Dendritic cell treated with granulocyte-macrophage colony-stimulating factor and Interleukin-4, amounts not matched to agents 40 ng/mL and 50 ng/mL, for 4 days (primary cell): ENCODE data around the gene NELFCD.
A peak's percentile ranks its signal among the peaks of the same experiment; 100 is the strongest.

Source experiments
- H3K27ac Mint-ChIP-seq: one replicate; pipeline ENCODE4 v1.8.0; 2022; ENCODE audit warnings: mild to moderate bottlenecking, mixed read lengths
- H3K27me3 Mint-ChIP-seq: one replicate; pipeline ENCODE4 v1.8.0; 2022; ENCODE audit warnings: mild to moderate bottlenecking, mixed read lengths
- H3K36me3 Mint-ChIP-seq: one replicate; pipeline ENCODE4 v1.8.0; 2022; ENCODE audit warnings: low read depth, mixed read lengths
- H3K4me1 Mint-ChIP-seq: one replicate; pipeline ENCODE4 v1.8.0; 2022; ENCODE audit warnings: low read depth, mixed read lengths
- H3K4me3 Mint-ChIP-seq: one replicate; pipeline ENCODE4 v1.8.0; 2022; ENCODE audit warnings: mild to moderate bottlenecking, moderate library complexity, mixed read lengths
- H3K9me3 Mint-ChIP-seq: one replicate; pipeline ENCODE4 v1.8.0; 2022; ENCODE audit warnings: mixed read lengths
- intact Hi-C: fragments of 100-400 bp; cut with micrococcal nuclease; formaldehyde crosslinking; loops from one replicate; pipeline ENCODE4 v1.15.0; 2022

NELFCD gene

DNA sequence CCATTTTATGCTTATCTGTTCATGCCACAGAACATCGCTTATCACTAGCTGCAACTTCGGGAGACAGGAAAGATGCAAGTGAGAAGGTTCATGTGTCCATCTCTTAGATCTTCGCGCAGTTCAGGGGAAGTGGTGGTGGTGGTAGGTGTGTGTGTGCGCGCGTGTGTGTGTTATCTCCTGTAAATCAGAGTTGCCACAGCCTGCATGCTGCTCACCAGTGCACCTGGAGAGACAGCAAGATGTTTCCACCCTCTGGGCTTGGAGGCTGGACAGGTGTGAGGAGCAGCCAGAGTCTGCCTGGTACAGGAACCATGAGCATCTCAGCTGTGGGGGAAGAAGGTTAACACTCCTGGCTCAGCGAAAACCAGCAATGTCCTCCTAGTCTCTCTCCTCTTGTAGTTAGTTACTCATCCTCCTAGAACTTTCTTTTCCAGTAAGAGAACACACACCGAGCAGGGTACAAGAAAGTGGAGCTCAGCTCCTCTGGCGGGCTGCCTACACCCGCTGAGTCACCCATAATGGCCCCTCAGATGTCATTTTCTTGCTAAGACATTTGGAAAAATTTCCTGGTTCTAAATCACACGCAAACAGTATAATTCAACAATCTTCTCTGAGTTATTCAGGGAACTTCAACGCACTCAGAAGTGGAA lies 33.0 kb downstream of the NELFCD start:
- intact Hi-C loops = no loop called here
- H3K4me3 Mint-ChIP-seq = peak overlapping the region; percentile 5

DNA sequence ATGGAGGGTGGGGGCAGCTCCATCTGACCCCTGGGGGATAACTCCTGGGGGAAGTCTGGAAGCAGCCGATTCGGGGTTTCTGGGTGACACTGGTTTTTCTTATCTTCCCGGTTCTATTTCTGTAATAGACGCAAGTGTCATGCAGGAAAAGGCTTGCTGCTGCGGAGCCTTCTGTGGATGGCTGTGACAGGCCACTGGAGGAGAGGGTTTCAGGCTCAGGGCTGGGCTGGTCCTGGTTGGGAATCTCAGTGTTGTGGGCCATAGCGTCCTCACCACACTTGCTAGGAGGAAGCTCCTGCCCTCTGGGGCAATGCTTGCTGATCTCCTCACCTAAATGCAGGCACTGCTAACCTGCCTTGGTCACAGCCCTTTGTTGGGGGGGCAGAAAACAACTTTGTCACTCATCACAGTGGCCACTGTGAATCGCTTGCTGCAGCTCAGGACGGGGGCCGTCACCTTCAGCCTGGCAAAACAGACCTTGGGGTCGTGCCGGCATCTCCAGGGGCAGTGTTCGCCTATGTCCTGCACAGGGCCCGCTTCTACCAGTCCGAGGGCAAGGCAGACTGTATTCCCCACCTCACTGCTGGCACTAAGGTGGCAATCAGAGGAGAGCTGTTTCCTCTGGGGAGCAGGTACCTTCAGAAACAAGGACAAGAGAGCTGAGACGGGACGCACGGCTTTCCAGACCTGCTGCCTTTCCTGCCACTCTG lies 33.8 kb downstream of the NELFCD start:
- H3K4me1 Mint-ChIP-seq = peaks cover 88% of the 10 kb centered on the region
- peak overlapping the region; percentile 90 for H3K27ac Mint-ChIP-seq
- no peaks in the 10 kb centered on the region for H3K9me3 Mint-ChIP-seq
- H3K36me3 Mint-ChIP-seq = peaks cover 45% of the 10 kb centered on the region
- intact Hi-C loops = no loop called here
- H3K4me3 Mint-ChIP-seq = no peak overlapping the region
- H3K27me3 Mint-ChIP-seq = peaks cover 6% of the 10 kb centered on the region

More for the DNA sequence above, 33.0 kb downstream of the NELFCD start:
- peaks cover 90% of the 10 kb centered on the region for H3K4me1 Mint-ChIP-seq
- H3K36me3 Mint-ChIP-seq = peaks cover 42% of the 10 kb centered on the region
- H3K27me3 Mint-ChIP-seq = peaks cover 6% of the 10 kb centered on the region
- peak overlapping the region; percentile 90 for H3K27ac Mint-ChIP-seq
- no peaks in the 10 kb centered on the region for H3K9me3 Mint-ChIP-seq

DNA sequence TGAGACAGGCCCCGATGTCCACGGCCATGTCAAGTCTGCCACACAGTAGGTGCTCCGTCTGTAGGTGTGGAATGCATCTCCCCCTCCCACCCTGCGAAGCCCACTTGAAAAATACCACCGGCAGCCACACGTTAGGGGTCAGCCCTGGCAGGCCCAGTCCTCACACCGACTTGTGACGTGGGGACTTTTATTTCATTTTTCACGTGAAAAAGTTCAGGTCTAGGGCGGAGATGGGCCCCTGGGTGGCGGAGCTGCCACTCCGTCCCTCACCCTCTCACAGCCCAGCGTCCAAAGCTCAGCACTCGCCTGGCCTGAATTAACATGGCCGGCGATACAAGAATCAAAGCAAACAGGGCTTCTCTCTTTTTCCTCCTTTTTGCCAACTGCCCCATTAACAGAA lies 34.4 kb downstream of the NELFCD start:
- no peaks in the 10 kb centered on the region for H3K9me3 Mint-ChIP-seq
- peaks cover 82% of the 10 kb centered on the region for H3K4me1 Mint-ChIP-seq
- peak overlapping the region; percentile 61 for H3K27ac Mint-ChIP-seq
- peaks cover 6% of the 10 kb centered on the region for H3K27me3 Mint-ChIP-seq
- H3K4me3 Mint-ChIP-seq = no peak overlapping the region
- peaks cover 46% of the 10 kb centered on the region for H3K36me3 Mint-ChIP-seq
- intact Hi-C loops = no loop called here

DNA sequence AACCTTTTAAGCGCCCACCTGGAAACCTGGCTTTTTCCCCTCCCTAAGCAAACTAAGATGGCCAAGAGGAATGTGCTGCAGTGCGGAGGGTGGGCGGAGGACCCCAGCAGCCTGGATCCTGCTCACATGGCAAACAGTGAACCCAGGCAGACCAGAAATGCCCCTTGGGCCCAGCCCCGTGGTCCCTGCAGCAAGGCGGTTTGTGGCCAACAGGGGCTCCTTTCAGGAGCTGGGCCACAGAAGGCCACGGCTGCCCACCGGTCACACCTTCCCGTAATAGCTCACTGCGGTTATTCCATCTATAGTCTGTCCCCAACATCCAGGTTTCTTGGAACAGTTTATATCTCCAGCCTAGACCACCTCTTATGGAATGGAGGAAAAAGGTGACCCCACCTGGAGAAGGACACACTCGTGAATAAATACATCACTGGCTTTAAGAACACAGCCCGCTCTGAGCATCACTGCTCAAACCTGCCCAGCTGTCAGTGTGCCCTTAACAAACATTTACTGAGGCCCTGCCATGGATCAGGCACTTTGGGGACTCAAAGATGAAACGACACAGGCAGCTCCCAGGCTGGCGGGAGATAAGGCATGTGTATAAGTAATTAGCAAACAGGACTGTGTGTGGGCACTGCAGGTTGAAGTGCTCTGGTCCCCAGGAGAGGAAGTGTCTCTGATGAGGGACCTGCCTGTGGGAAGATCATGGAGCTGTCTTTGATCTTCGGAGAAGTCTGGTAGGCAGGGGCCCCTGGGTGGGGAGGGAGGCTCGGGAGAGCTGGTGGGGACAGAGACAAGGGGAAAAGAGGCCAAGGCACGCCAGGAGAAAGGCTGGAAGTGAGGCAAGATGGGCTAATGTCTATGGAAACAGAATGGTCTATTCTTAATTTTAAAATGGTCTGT lies 35.0 kb downstream of the NELFCD start:
- H3K27ac Mint-ChIP-seq = peak overlapping the region; percentile 61
- H3K36me3 Mint-ChIP-seq = peaks cover 52% of the 10 kb centered on the region
- H3K9me3 Mint-ChIP-seq = no peaks in the 10 kb centered on the region
- peaks cover 75% of the 10 kb centered on the region for H3K4me1 Mint-ChIP-seq
- H3K4me3 Mint-ChIP-seq = no peak overlapping the region
- intact Hi-C loops = no loop called here
- peaks cover 6% of the 10 kb centered on the region for H3K27me3 Mint-ChIP-seq

DNA sequence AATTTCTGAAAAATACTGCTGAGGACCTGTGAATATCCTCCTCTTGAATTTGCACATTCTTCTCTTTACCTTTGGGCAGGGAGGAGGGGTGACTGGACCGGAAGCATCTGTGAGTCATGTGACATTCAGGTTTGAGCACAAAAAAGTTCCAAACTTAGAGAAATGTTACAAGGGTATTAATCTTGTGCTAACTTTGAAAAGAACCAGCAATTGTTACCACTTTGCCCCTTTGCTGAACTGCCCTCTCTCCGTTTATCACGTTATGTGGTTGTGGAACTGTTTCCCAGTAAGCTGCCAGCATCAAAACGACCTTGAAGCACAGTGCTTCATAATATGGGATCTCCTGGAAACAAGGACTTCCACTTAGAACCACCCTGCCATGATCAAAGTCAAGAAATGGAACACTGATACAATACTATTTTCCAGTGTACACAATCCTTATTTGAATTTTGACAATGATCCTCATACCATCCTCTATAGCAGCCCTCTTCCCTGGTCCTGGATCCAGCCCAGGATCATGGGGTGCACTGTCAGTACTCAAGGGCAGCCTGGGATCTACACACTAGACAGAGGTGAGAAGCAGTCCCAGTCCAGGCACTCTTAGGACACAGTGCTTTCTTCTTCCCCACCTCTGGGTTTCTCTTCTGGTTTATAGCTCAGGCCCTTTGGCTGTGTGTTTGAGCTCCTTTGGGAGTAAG lies 35.9 kb downstream of the NELFCD start:
- Mint-ChIP-seq H3K36me3 (peaks cover 58% of the 10 kb centered on the region), H3K9me3 (no peaks in the 10 kb centered on the region), H3K4me1 (peaks cover 67% of the 10 kb centered on the region), H3K4me3 (no peak overlapping the region), H3K27me3 (peaks cover 6% of the 10 kb centered on the region), H3K27ac (peak overlapping the region; percentile 73)
- intact Hi-C loops = no loop called here

DNA sequence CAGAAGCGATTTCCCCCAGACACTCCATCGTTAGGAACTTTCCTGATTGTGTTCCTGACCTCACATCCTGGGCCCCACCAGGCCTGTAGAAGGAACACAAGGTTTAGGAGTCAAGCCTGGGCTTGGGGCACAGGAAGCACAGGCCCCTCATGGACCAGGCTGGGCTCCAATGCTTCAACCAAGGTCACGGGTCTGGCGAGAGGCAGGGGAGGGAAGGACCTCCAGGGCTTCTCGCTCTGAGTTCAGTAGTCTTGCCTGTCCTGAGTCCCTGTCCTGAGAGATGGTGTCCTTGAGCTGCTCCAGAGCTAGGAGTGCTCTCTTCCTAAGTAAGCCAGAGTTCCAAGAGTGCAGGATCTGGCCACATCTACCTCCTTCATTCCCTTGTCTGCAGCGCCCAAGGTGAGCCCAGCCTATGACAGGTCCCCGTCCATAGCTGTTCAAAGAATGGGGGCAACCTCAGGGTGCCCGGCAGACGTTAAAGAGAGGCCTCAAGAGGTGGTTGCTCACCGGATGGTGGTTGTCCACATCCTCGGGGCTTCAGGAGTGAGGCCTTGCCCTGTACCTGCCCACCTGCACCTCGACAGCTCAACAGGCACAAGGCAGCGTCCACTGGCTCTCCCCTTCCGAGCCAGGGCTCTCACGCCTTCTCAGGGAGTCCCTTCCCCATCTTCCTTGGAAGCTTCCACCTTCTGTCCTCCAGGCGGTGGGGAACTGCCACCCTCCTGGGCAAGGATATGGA lies 36.6 kb downstream of the NELFCD start:
- Mint-ChIP-seq H3K27ac (peak overlapping the region; percentile 73), H3K4me1 (peaks cover 59% of the 10 kb centered on the region), H3K27me3 (peaks cover 6% of the 10 kb centered on the region), H3K36me3 (peaks cover 66% of the 10 kb centered on the region), H3K4me3 (no peak overlapping the region), H3K9me3 (no peaks in the 10 kb centered on the region)
- intact Hi-C loops = no loop called here

DNA sequence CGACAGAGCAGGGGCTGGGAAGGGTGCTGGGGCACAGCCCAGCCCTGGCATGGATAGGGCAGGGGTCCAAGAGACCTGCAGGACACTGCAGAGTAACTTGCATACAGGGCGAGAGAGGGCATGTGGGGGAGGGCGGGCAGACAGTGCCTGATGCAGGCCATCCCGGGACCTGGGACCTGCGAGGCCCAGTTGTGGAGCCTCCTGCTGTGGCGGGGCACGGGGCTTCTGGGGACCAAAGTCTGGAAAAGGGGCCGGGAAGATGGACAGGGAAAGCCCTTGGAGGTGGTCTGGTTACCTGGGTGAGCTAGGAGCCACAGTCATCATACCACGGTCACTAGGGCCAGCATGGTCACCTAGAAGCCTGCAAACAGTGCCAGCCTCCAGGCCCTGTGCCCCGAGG lies 37.8 kb downstream of the NELFCD start:
- intact Hi-C loops = no loop called here
- no peaks in the 10 kb centered on the region for H3K9me3 Mint-ChIP-seq
- peaks cover 2% of the 10 kb centered on the region for H3K27me3 Mint-ChIP-seq
- H3K4me3 Mint-ChIP-seq = no peak overlapping the region
- H3K4me1 Mint-ChIP-seq = peaks cover 51% of the 10 kb centered on the region
- H3K27ac Mint-ChIP-seq = peak overlapping the region; percentile 73
- H3K36me3 Mint-ChIP-seq = peaks cover 68% of the 10 kb centered on the region

DNA sequence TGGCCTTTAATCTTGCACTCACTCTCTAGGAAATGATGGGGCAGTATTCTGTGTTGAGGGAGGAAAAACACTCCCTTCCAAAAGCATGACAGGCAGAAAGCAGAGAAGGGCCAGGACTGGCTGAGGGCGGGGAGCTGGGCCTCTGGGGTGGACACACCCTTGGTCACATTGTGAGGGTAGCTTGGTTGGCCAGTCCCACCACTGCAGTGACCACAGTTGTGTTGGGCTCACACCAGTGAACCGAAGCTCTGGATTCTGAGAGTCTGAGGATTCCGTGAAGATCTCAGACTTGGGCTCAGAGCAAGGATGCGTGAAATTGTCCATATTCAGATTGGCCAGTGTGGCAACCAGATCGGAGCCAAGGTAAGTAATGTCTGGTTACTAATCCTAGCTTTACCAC lies 38.2 kb downstream of the NELFCD start, which contains the start of gene TUBB1:
Gene TUBB1 (plus strand): TSS at position 213 of the 400 bp plus-strand sequence. CDS start 94 bp downstream, at position 307.
- Mint-ChIP-seq H3K9me3 (no peaks in the 10 kb centered on the region), H3K27me3 (peaks cover 2% of the 10 kb centered on the region), H3K36me3 (peaks cover 68% of the 10 kb centered on the region), H3K4me1 (peaks cover 47% of the 10 kb centered on the region), H3K4me3 (no peak within 1 kb of the TSS), H3K27ac (peak within 1 kb of the TSS; percentile 73)
- intact Hi-C loops = no loop called here

DNA sequence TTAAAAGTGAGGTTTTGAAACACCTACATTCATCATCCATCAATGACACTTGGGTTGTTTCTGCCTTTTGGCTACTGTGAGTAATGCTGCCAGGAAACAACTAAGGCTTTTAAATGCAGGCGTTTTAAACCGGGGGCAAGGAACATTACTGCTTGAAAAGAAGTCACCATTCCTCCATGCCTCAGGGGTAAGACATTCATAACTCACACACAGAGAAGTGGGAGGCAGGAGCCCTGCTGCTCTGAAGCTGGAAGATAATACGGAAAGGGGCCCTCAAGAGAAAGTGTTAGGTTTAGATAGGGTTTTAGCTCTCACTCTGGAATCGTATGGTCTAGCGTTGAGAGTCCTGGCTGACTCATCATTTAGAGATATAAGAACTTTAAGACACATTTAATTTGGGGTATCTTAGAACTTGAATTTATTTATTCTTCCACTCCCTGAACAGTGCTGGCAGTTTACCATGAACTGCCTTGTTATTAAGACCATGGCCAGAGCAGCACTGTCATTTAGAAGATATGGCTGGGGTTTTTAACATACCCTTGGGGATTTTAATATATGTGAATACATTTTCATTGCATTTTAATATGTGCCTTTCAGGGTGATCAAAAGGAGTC lies 40.0 kb downstream of the NELFCD start:
- Mint-ChIP-seq H3K27ac (no peak overlapping the region), H3K4me3 (no peak overlapping the region)

DNA sequence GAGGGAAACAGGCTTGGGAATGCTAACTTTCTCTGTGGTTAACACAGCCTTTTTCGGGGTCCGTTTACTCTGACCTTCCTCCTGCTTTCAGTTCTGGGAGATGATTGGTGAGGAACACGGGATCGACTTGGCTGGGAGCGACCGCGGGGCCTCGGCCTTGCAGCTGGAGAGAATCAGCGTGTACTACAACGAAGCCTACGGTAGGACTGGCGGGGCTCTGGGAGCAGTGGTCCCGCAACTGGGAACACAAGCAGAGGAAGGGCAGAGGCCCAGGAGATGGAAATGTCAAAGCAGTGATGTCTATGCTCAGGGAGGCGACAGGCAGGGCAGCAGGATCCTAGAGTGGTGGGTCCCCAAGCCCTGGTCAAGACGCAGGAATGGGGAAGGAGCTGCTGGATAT lies 41.7 kb downstream of the NELFCD start:
- H3K36me3 Mint-ChIP-seq = peaks cover 88% of the 10 kb centered on the region
- no peaks in the 10 kb centered on the region for H3K27me3 Mint-ChIP-seq
- intact Hi-C loops = no loop called here
- no peak overlapping the region for H3K27ac Mint-ChIP-seq
- H3K4me1 Mint-ChIP-seq = peaks cover 37% of the 10 kb centered on the region
- no peak overlapping the region for H3K4me3 Mint-ChIP-seq
- H3K9me3 Mint-ChIP-seq = no peaks in the 10 kb centered on the region

More for the DNA sequence above, 40.0 kb downstream of the NELFCD start:
- H3K27me3 Mint-ChIP-seq = no peaks in the 10 kb centered on the region
- peaks cover 82% of the 10 kb centered on the region for H3K36me3 Mint-ChIP-seq
- no peaks in the 10 kb centered on the region for H3K9me3 Mint-ChIP-seq
- peaks cover 41% of the 10 kb centered on the region for H3K4me1 Mint-ChIP-seq
- intact Hi-C loops = no loop called here

DNA sequence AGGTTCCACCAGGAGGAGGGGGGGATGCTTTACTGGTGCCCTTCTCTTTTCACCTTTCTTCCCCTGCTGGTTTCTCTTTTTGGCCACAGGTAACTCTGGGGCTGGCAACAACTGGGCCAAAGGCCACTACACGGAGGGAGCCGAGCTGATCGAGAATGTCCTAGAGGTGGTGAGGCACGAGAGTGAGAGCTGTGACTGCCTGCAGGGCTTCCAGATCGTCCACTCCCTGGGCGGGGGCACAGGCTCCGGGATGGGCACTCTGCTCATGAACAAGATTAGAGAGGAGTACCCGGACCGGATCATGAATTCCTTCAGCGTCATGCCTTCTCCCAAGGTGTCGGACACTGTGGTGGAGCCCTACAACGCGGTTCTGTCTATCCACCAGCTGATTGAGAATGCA lies 42.6 kb downstream of the NELFCD start:
- peaks cover 32% of the 10 kb centered on the region for H3K4me1 Mint-ChIP-seq
- peaks cover 87% of the 10 kb centered on the region for H3K36me3 Mint-ChIP-seq
- no peaks in the 10 kb centered on the region for H3K27me3 Mint-ChIP-seq
- H3K27ac Mint-ChIP-seq = no peak overlapping the region
- H3K9me3 Mint-ChIP-seq = no peaks in the 10 kb centered on the region
- H3K4me3 Mint-ChIP-seq = no peak overlapping the region
- intact Hi-C loops = no loop called here

DNA sequence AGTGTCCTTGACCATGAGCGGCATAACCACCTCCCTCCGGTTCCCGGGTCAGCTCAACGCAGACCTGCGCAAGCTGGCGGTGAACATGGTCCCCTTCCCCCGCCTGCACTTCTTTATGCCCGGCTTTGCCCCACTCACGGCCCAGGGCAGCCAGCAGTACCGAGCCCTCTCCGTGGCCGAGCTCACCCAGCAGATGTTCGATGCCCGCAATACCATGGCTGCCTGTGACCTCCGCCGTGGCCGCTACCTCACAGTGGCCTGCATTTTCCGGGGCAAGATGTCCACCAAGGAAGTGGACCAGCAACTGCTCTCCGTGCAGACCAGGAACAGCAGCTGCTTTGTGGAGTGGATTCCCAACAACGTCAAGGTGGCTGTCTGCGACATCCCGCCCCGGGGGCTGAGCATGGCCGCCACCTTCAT lies 43.1 kb downstream of the NELFCD start:
- Mint-ChIP-seq H3K9me3 (no peaks in the 10 kb centered on the region), H3K36me3 (peaks cover 87% of the 10 kb centered on the region), H3K4me3 (no peak overlapping the region), H3K27ac (no peak overlapping the region), H3K4me1 (peaks cover 32% of the 10 kb centered on the region), H3K27me3 (no peaks in the 10 kb centered on the region)
- intact Hi-C loops = no loop called here

DNA sequence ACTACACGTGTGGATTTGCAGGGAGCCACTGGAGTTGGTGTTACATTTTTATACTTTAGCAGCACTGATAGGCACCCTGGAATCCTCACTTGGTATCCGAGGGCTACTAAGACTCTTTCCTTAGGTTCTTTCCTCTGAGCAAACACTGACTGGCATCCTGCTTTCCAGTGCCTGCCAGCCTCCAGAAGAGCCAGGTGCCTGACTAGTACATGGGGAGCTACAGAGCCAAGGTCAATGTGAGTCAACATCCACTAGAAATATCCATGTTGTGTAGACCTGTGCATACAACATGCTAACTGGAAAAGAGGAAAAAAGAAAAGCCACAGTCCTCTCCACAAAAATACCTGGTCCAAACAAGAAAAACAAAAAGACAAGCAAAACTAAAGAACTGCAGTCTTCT lies 44.0 kb downstream of the NELFCD start:
- peaks cover 35% of the 10 kb centered on the region for H3K4me1 Mint-ChIP-seq

More for the DNA sequence above, 44.0 kb downstream of the NELFCD start:
- Mint-ChIP-seq H3K27ac (no peak overlapping the region), H3K4me3 (no peak overlapping the region), H3K36me3 (peaks cover 94% of the 10 kb centered on the region), H3K27me3 (no peaks in the 10 kb centered on the region), H3K9me3 (no peaks in the 10 kb centered on the region)
- intact Hi-C loops = no loop called here
